Lung (tissue), 12 donors: Measurements from ENCODE around the gene PLPPR3. TPM values are rescaled to one million over a fixed set of nuclear protein-coding genes. Genes with fewer than 3 reads are reported as not detected.
A peak's percentile ranks its signal among the peaks of the same experiment; 100 is the strongest.

ENCODE experiments used
- ATAC-seq: fragments of 200-7000 bp; cut with Tn5 transposase; one replicate; pipeline ENCODE4 v1.9.1; 2020; ENCODE audit warnings: moderate number of reproducible peaks; ENCODE audit not compliant: insufficient read depth, low FRiP score
- DNase-seq, 3 donors: peaks; one replicate each; pipeline ENCODE4 v3.0.0-alpha.2; 2013 to 2017
- H3K27ac ChIP-seq, 2 donors: one replicate each; pipeline ENCODE4 v1.5.1; 2013; ENCODE audit warnings: mild to moderate bottlenecking in 2 of 2, moderate library complexity in 2 of 2, control low read depth in 1 of 2, inconsistent platforms in 1 of 2, low read depth in 1 of 2, low read length in 1 of 2
- H3K27me3 ChIP-seq, 3 donors: one replicate each; pipeline ENCODE4 v1.5.1; 2013; ENCODE audit warnings: low read length in 2 of 3; ENCODE audit not compliant: control insufficient read depth in 3 of 3, insufficient read depth in 3 of 3
- H3K36me3 ChIP-seq, 4 donors: one replicate each; pipeline ENCODE4 v1.5.1; 2013; ENCODE audit warnings: low read length in 4 of 4, mild to moderate bottlenecking in 1 of 4, moderate library complexity in 1 of 4; ENCODE audit not compliant: control insufficient read depth in 4 of 4, insufficient read depth in 4 of 4
- H3K4me1 ChIP-seq, 5 donors: one replicate each; pipeline ENCODE4 v1.5.1; 2013; ENCODE audit warnings: low read length in 5 of 5, mild to moderate bottlenecking in 2 of 5, moderate library complexity in 1 of 5; ENCODE audit not compliant: control insufficient read depth in 5 of 5, insufficient read depth in 5 of 5
- H3K4me3 ChIP-seq: one replicate; pipeline ENCODE4 v1.5.1; 2013; ENCODE audit warnings: mild to moderate bottlenecking, control low read depth, moderate library complexity
- H3K9ac ChIP-seq, 2 donors: one replicate each; pipeline ENCODE4 v1.5.1; 2013; ENCODE audit warnings: low read length in 2 of 2, control low read depth in 1 of 2; ENCODE audit not compliant: insufficient read depth in 1 of 2
- H3K9me3 ChIP-seq, 4 donors: one replicate each; pipeline ENCODE4 v1.5.1; 2013; ENCODE audit warnings: low read length in 3 of 4, mild to moderate bottlenecking in 1 of 4, moderate library complexity in 1 of 4; ENCODE audit not compliant: control insufficient read depth in 4 of 4, insufficient read depth in 3 of 4
- WGBS, 2 donors: extraction: QIAGEN DNeasy Blood & Tissue Kit; methylation state at CpG; one replicate each; pipeline ENCODE4 v1.1.7; 2013; 5-methylcytosine and 5-hydroxymethylcytosine counted together
- polyA plus RNA-seq, 2 donors: library from polyadenylated mRNA; stranded (reverse); fragments of 200-250 nt; gene quantifications; one replicate each; pipeline ENCODE4 v1.2.1, GENCODE V29; 2013
- total RNA-seq, 2 donors: library from RNA; depleted of rRNA in 1 of 2; stranded (reverse); fragments of >200 nt in 1 of 2; gene quantifications; one replicate each; pipeline ENCODE4 v1.2.1, GENCODE V29; 2014 to 2021
- TF ChIP-seq, protein P1 (sequence below): IDR thresholded peaks from 2 replicates; pipeline ENCODE4 v1.5.1; 2012; ENCODE audit warnings: mild to moderate bottlenecking; ENCODE audit errors: control extremely low read depth, extremely low read depth
- donor health status: control.
- donor health status: control.
- donor health status: Bipolar disorder and iron deficiency.
- donor health status: healthy.
- donor health status: DM: yes; HTN: yes; CAD: no.

Gene PLPPR3
- total and polyA plus RNA-seq, 4 donors = 0.91 to 14.1 (median 6.1) TPM

DNA sequence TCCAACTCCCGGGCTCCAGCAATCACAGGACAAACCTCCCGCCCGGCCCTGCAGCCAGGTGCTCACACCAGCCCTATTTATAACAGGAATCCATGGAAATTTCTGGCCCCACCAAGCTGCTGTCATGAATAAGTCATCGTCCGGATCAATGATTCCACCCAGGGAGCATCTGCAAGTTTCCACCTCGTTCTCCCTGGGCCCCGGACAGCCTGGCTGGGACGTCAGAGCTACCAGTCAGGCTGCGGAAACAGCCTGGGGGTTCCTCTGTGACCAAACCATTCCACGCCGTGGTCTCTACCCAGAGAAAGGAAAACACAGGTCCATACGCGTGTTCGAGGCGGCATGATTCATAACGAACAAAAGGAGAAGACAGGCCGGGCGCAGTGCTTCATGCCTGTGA is 45.2 kb downstream of the PLPPR3 start:
- H3K9me3 ChIP-seq = no peaks in the 10 kb centered on the region
- H3K4me3 ChIP-seq = no peak overlapping the region
- no peaks in the 10 kb centered on the region for H3K36me3 ChIP-seq
- 92% methylated on average over 18 of the region's 18 CpGs for WGBS, 2 donors
- H3K4me1 ChIP-seq = peaks cover 0 to 2% (median 0%) of the 10 kb centered on the region in 5 donors
- TF ChIP-seq, protein P1, sequence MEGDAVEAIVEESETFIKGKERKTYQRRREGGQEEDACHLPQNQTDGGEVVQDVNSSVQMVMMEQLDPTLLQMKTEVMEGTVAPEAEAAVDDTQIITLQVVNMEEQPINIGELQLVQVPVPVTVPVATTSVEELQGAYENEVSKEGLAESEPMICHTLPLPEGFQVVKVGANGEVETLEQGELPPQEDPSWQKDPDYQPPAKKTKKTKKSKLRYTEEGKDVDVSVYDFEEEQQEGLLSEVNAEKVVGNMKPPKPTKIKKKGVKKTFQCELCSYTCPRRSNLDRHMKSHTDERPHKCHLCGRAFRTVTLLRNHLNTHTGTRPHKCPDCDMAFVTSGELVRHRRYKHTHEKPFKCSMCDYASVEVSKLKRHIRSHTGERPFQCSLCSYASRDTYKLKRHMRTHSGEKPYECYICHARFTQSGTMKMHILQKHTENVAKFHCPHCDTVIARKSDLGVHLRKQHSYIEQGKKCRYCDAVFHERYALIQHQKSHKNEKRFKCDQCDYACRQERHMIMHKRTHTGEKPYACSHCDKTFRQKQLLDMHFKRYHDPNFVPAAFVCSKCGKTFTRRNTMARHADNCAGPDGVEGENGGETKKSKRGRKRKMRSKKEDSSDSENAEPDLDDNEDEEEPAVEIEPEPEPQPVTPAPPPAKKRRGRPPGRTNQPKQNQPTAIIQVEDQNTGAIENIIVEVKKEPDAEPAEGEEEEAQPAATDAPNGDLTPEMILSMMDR = no peak
- no peaks in the 10 kb centered on the region for H3K27me3 ChIP-seq
- ATAC-seq = no peak
- H3K9ac ChIP-seq = no peak overlapping the region
- DNase-seq = no peak
- H3K27ac ChIP-seq = no peak overlapping the region

DNA sequence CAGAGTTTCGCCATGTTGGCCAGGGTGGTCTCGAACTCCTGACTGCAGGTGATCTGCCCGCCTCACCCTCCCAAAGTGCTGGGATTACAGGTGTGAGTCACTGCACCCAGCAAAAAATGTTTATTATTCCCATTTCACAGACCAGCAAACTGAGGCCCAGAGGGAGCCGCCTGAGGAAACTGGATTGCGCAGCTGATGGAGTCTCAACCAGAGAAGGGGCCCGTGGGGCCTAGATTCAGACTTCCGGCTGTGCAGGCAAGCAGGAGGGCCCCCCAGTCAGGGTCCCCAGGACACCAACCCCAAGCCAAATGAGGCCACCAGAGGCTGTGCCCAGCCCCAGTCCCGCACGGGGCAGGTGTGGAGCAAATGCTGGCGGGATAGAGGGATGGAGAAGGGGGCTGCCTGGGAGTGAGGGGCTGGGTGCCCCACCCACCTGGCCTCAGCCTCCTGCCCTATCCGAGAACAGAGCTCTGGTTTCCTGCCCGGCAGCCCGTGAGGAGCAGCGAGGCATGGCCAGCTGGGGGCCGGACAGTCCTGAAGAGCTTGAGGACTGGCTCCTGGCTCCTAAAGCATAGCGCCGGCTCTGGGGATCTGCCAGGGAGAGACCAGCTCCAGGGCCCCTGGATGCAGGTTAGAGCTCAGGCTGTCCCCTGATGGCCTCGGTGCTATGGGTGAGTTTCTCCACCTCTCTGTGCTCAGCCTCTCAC is 48.9 kb downstream of the PLPPR3 start:
- WGBS, 2 donors = 68 to 69% methylated on average over 17 to 18 of the region's 18 CpGs

DNA sequence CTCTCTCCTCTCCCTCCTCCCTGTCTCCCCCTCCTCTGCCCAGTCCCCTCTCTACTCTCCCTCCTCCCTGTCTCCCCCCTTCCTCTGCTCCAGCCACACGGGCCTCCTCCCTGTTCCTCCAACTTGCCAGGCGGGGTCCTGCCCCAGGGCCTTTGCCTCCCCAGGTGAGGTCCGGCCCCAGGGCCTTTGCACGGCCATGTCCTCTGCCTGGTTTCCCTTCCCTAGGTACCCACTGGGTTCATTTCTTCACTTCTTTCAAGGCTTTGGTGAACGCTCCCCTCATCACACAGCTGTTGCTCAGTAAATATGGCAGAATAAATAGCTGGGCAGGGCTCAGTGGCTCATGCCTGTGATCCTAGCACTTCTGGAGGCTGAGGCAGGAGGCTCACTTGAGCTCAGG is 49.7 kb downstream of the PLPPR3 start:
- no peaks in the 10 kb centered on the region for H3K36me3 ChIP-seq
- DNase-seq = no peak
- WGBS, 2 donors = 86 to 89% methylated on average over 5 of the region's 5 CpGs
- ATAC-seq = no peak
- TF ChIP-seq, protein P1 = no peak
- no peak overlapping the region for H3K9ac ChIP-seq
- no peaks in the 10 kb centered on the region for H3K9me3 ChIP-seq
- no peak overlapping the region for H3K27ac ChIP-seq
- H3K4me3 ChIP-seq = no peak overlapping the region
- H3K4me1 ChIP-seq = peaks cover 0 to 2% (median 0%) of the 10 kb centered on the region in 5 donors
- H3K27me3 ChIP-seq = no peaks in the 10 kb centered on the region

More for the DNA sequence above, 48.9 kb downstream of the PLPPR3 start:
- DNase-seq (no peak), ATAC-seq (no peak)
- Histone ChIP-seq H3K4me1 (peaks cover 0 to 2% (median 0%) of the 10 kb centered on the region in 5 donors), H3K36me3 (no peaks in the 10 kb centered on the region), H3K4me3 (no peak overlapping the region), H3K27ac (no peak overlapping the region), H3K9ac (no peak overlapping the region), H3K27me3 (no peaks in the 10 kb centered on the region), H3K9me3 (no peaks in the 10 kb centered on the region)
- TF ChIP-seq, protein P1 = no peak

DNA sequence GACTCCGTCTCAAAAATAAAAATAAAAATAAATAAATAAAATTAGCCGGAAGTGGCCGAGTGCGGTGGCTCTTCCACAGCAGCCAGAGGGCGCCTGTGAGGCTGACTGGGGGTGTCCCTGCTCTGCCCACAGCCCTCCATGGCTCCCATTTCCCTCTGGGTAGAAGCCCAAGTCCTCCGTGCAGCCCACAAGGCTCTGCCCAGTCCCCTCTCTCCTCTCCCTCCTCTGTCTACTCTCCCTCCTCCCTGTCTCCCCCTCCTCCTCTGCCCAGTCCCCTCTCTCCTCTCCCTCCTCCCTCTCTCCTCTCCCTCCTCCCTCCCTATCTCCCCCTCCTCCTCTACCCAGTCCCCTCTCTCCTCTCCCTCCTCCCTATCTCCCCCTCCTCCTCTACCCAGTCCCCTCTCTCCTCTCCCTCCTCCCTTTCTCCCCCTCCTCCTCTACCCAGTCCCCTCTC is 50.4 kb downstream of the PLPPR3 start:
- Histone ChIP-seq H3K9ac (no peak overlapping the region), H3K9me3 (no peaks in the 10 kb centered on the region), H3K27ac (no peak overlapping the region), H3K36me3 (no peaks in the 10 kb centered on the region), H3K4me1 (peaks cover 0 to 2% (median 0%) of the 10 kb centered on the region in 5 donors), H3K4me3 (no peak overlapping the region), H3K27me3 (no peaks in the 10 kb centered on the region)
- TF ChIP-seq, protein P1 = no peak
- WGBS, 2 donors = 9 to 27% methylated on average over 6 of the region's 6 CpGs
- no peak for ATAC-seq
- DNase-seq = peak in 1 of 3 donors; percentile 30
